Activated CD4-positive, alpha-beta T cell treated with anti-CD3 and anti-CD28 coated beads, Interleukin-2, amount 50 U/mL, for 24 hours (primary cell): ENCODE measurements around the gene MYBPC3.

ENCODE experiments used
- DNase-seq, 2 donors: peaks; one replicate each; pipeline ENCODE4 v3.0.0-alpha.2; 2020; ENCODE audit warnings: low read depth in 1 of 2, low spot score in 1 of 2

The MYBPC3 gene

GRCh38 chr11:47357985-47358730, 5.7 kb upstream of the MYBPC3 start:
- DNase-seq: no peak

DNA sequence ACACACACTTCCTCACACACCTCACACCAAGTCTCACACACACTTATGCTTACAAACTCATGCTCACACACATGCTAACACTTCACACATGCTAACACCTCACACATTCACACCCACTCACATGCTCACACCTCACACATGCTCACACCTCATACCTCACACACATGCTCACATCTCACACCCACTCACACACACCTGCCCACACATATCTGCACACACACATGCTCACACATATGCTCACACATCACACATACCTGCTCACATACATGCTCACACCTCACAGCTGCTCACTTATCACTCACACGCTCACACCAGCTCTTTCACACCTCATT, 4.5 kb upstream of the MYBPC3 start:
- DNase-seq: no peak

DNA sequence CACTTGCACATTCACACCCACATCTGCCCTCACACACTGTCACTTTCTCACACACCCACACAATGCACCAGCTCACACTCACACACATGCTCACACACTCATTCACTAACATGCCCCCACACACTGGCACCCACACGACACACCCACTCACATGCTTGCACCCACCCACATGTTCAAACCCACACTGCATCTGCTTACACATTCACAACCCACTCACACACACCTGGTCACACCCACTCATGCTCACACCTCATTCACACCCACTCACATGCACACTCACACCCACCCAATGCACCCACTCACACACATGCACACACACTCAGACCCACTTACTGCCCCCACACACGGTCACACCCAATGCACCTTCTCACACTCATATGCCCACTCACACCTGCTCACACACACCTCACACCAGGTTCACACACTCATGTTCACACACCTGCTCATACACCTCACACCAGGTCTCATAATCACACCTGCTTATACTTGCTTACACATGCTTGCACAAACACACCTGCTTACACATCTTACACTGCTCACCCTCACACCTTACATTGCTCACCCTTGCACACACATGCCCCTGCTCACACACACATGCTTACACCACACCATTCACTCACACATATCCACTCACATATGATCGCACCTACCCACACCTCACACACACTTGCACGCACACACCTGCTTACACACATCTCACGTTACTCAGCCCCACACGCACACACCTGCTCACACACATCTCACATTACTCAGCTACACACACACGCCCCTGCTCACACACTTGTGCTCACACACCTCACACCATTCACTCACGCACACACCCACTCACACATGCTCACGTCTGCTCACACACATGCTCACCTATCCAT, 3.9 kb upstream of the MYBPC3 start:
- DNase-seq: no peak

- DNase-seq: no peak
Observed at GRCh38 chr11:47355283-47356128, 3.0 kb upstream of the MYBPC3 start.

DNA sequence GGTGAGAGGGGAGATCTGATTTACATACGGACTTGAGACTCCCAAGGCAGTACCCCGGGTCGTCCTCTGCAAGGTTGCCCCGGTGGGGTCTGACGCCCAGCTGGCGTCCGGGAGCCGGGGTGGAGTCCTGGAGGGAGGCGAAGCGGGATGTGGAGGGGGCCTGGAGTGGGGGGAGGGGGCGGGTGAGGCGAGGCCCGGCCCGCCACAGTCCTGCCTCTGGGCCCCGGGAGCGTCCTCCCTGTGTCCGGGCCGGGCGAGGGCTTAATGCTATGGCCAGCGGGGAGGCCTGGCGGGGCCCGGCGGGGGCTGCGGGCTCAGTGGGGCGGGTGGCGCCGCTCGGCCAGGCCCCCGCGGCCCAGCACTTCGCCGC, 2.4 kb upstream of the MYBPC3 start:
- no peak for DNase-seq

DNA sequence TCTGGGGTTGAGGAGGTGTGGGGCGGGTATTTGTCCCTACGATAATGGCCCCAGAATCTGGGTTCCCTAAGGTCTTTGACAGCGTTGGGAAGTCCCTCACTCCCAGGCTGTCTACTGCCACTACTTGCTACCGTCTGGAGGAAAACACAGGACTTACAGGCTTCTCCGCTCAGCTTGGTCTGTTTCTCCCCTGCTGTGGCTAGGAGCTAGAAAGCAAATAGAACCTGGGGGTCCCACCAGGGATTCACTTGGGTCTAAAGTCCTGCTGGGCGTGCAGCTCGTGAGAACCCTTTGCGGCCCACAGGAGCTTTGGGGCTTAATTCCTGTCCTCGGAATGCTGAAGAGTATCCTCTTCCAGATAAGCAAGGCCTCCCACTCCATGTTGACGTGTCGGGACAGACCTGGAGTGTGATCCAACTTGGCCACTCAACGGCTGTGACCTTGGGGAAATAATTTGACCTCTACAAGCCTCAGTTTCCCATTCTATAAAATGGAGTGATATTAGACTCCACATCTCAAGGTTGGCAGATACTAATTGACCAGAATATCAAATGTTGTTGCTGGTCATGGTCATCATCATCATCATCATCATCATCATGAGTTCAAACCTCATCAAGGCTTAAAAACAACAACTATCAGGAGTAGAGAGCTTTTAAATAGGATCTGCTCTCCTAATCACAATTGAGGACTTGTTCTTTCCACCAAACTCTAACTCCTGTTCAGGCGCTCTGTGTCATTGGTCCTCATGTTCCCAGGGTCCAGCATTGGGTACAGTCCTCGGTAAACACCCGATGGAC, 1.7 kb upstream of the MYBPC3 start:
- DNase-seq: no peak

DNA sequence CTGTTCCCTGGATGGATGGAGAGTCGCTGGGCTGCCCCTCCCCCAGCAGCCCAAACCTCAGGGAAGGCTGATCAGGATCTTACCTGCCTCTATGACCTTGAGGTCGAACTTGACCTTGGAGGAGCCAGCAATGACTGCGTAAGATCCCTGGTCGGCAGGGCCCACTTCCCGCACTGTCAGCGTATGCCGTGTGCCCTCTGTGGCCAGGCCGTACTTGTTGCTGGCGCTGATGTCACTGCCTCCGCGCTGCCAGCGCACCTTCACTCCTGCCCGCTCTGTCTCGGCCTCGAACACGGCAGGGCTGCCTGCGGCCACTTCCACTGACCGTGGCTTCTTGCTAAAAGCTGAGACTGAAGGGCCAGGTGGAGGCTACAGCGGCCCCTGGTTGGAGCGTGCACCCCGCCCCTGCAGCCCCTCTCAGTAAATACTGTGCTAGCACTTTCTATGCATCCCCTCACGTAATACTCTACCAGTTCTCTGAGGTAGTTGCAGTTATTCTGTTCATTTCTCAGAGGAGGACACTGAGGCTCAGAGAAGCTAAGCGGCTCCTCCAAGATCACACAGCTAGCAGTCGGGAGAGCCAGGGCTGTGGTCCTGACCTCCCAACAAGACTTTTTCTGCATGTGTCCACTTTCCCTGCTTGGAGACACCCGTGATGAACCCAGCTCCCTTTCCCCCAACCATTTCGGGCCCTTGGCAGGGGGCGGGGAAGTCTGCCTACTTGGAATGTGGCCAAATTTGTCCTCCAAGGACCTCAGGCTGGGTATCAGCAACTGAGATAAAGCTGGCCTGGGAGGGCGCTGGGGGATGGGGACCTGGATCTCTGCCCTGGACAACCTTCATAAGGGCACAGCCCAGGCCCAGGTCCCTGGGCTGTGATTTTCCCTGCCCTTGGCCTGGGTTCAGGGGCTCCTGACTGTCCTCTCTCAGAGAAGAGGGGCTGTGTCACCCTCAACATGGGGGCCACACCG, 1.1 kb downstream of the MYBPC3 start:
- no peak for DNase-seq

GRCh38 chr11:47350315-47350714, 2.2 kb downstream of the MYBPC3 start:
- no peak for DNase-seq

- DNase-seq: no peak
Observed at GRCh38 chr11:47349521-47350095, 2.9 kb downstream of the MYBPC3 start.

DNA sequence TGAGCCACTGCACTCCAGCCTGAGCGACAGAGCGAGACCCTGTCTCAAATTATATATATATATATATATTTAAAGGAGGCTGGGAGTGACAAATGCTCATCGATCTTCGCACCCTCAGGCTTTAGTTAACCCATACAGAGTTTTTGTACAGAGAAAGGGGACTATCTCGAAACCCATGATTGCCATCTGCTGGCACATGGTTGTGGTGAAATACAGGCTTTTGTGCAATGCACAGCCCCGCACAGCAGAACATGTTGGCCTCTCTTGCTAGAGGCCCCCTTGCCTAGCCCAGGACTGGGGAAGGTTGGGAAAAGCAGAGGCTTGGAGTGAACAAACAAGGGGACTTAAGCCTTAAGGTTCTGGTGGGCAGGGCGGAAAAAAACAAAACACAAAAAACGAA, 3.6 kb downstream of the MYBPC3 start:
- no peak for DNase-seq

DNA sequence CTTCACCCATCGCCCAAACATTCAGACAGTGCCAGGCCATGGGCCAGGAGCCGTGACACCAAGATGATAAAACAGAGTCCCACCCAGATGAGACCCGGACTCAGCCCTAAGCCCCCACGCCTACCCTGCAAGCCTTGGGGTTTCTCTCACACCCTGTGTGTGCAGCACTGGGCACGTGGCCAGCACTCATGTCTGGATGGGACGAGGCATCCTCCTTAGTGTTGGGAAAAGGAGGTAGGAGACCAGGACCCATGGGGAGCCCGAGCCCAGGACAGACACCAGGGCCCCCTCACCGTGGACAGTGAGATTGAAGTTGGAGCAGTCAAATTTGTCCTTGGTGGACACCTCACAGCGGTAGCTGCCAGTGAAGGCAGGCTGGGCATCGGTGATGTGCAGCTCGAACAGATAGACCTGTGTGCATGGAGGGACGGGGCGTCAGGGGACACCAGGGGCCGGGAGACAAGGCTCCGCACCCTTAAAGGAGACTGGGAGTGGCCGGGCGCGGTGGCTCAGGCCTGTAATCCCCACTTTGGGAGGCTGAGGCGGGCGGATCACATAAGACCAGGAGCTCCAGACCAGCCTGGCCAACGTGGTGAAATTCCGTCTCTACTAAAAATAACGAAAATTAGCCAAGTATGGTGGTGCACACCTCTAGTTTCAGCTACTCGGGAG, 4.2 kb downstream of the MYBPC3 start:
- DNase-seq: no peak

DNA sequence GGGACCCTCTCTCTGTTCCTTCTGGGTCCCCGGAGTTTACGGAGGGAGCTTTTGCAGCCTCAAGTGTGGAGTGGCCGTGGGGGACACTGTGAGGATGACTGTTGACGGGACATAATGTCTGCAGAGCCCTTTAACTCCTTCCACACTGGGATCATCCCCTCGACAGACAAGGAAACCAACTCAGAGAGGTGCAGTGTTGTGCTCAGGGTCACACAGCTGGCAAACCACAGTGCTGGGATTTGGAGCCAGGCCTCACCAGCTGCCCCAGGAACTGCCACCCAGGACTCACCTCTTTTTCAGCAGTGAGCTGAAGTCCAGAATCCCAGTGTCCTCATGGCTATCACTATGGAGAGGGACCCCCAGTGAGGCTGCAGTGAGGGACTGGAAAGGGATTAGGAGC, 5.4 kb downstream of the MYBPC3 start:
- DNase-seq: no peak

DNA sequence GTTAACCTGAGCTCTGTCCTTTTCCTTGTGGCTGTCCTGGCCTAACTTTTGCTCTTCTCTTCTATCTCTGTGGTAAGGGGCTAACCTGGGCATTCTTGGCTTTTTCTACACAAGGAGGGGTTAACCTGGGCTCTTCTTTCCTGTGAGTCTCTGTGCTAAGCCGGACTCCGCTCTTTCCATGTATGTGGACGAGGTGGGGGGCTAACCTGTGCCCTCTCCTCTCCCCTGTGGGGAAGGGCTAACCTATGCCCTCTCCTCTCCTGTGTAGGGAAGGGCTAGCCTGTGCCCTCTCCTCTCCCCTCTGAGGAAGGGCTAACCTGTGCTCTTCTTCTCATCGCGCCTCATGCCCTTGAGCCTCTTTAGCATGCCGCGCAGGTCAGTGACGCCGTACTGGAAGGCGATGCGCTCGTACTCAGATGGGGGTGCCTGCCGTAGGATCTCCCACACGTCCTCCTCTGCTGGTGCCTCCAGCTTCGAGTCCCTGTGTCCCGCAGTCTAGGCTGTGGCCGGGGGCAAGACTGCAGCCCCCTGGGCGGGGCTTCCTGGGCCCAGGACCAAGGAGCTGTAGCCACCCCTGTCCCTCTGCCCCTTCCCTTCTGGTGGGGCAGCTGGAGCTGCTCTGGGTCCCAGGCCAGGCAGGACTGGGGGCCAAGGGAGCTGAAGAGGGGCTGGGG, 6.5 kb downstream of the MYBPC3 start:
- no peak for DNase-seq

GRCh38 chr11:47342854-47343253, 9.6 kb downstream of the MYBPC3 start:
- no peak for DNase-seq

DNA sequence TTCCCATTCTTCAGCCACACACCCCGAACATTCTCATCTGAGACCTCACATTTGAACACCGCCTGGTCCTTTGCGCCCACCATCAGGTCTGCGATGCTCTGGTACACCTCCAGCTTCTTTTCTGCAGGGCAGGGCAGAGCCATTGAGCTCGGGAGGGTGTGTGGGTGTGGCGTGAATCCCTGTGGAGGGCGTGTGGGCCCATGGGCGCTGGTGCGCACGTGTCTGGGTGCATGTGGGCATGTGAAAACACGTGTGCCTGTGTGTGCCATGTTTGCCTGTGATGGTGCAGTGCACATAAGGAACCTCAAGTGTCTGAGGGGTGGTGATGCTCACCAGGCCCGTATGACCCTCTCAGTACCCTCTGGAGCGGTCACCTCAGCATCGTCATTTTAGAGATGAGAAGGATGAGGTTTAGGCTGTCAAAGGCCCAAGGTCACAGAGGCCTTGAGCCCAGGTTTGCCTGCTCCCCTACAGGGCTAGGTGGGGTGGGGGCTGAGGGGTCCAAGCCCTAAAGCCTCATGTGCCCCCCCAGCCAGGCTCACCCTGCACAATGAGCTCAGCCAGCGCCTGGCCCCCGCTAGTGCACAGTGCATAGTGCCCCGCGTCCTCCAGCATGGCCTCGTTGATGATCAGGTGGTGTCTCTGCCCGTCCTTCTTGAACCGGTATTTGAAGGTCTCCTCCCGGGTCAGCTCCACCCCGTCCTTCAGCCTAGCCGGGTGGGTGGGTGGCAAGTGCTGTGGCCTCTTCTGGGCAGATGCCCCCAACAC, 10.3 kb downstream of the MYBPC3 start:
- DNase-seq: no peak

DNA sequence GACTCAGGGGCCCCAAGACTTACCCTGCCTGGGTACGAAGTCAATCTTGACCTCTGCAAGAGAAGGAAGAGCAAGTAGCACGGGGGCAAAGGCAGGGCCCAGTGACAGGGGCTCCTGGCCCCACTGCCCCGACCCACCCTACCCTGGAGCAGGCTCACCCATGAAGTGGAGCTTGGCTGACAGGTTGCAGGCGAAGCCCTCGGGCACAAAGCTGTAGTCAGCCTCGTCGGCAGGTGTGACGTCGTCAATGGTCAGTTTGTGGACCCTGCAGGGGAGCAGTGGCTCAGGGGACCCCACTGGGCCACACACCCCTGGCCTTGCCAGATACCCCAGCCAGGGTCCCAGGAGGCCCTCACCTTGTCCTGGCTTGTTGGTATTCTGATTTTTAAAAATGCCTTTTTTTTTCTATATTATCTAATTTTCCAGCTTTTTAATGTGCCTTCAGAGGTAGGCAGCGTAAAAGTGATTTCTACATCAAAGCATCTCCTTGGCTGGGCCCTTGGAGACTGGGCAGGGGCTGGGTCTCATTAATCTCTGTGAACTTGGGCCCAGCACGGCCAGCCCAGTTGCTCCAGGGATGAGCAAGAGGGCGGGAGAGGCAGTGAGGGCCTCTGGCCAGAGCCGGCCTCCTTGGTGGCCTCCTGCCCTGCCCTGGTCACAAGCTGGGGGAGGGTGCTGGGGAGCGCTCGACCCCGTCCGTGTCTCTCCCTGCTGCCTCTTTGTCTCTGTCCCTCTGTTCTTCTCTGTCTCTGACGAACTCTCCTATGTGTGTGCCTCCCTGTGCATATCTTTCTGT, 11.3 kb downstream of the MYBPC3 start:
- DNase-seq: no peak

DNA sequence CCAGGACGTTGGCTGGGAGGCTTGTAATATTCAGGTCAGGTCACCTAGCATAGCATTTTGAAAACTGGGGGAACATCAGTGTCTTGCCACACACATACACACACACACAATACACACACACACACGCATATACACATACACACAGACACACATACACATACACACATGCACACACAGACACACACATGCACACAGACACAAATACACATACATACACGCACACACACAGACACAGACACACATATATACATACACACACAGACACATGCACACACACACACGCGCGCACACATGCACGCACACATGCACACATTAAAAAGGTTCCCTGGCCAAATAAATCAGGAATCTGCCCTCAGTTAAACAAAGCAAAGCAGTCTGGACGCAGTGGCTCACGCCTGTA, 12.5 kb downstream of the MYBPC3 start:
- no peak for DNase-seq
